ENCODE results near the gene IKBKG.

- TF ChIP-seq POLR2A (IDR thresholded peaks at IDR 0.05) (no peak), CTCF (IDR thresholded peaks at IDR 0.05) (no peak)
Measured at GRCh38 chrX:154502989-154503388, 44.4 kb upstream of the IKBKG start.

All from body of pancreas (tissue), 4 donors.